ENCODE results near the gene TRIO.

DNA sequence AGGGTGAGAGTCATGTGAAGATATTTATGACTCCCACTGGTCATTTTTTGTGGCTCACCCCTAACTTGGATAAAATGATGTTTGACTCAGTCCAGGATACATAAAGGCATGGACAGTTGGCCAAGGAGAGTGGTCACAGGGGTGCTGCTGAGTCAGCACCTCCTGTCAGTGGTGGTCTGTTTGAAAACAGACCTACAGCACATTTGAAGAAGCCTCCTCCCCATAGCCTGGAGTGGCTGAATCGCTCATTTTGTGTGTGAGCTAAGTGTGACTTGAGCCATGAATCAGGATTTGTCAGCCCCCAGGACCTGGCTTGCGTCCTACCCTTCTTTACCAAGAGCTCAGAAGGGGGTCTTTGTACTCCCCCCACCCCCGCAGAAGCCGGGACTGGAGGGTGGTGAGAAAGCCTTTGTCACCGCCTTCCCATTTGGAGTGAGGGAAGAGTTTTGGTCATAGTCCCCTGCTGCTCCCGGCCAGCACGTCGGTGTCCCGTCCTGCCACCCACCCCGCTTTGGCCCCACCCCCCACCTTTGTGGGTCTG, 35.6 kb downstream of the TRIO start:
- TF ChIP-seq, protein P1, sequence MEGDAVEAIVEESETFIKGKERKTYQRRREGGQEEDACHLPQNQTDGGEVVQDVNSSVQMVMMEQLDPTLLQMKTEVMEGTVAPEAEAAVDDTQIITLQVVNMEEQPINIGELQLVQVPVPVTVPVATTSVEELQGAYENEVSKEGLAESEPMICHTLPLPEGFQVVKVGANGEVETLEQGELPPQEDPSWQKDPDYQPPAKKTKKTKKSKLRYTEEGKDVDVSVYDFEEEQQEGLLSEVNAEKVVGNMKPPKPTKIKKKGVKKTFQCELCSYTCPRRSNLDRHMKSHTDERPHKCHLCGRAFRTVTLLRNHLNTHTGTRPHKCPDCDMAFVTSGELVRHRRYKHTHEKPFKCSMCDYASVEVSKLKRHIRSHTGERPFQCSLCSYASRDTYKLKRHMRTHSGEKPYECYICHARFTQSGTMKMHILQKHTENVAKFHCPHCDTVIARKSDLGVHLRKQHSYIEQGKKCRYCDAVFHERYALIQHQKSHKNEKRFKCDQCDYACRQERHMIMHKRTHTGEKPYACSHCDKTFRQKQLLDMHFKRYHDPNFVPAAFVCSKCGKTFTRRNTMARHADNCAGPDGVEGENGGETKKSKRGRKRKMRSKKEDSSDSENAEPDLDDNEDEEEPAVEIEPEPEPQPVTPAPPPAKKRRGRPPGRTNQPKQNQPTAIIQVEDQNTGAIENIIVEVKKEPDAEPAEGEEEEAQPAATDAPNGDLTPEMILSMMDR (IDR thresholded peaks at IDR 0.05; ENCODE audit: poor library complexity) = no peak
- TF ChIP-seq EZH2 (IDR thresholded peaks at IDR 0.05; ENCODE audit: borderline replicate concordance) = no peak
- TF ChIP-seq EZH2phosphoT487 (IDR thresholded peaks at IDR 0.05; ENCODE audit: low read depth, severe bottlenecking, unreplicated experiment) = no peak
